Astrocyte (in vitro differentiated cells and primary cell): ENCODE measurements around the gene AARSD1. TPM values are rescaled to one million over a fixed set of nuclear protein-coding genes. Genes with fewer than 3 reads are reported as not detected.
"Not testable (repeated sequence)": the region's sequence is repeated elsewhere in the genome, so short reads cannot be mapped to it uniquely, and the experiment has no call there.

ENCODE experiments used
- DNase-seq: peaks from one replicate; pipeline ENCODE4 v3.0.0-alpha.2; 2010; ENCODE audit warnings: low read depth
- FAIRE-seq: peaks from 2 replicates; lab custom pipeline; 2011; peaks lifted over from hg19 to GRCh38; lab: Jason Lieb, UNC
- H2AFZ ChIP-seq: 2 replicates; pipeline ENCODE4 v1.6.0; 2012; ENCODE audit warnings: low read depth, low read length, inconsistent platforms
- H3K27ac ChIP-seq: 2 replicates; pipeline ENCODE4 v1.5.1; 2011; ENCODE audit warnings: low read depth, low read length, inconsistent platforms
- H3K27me3 ChIP-seq: 2 replicates; pipeline ENCODE4 v1.6.0; 2011; ENCODE audit warnings: low read length, inconsistent platforms; ENCODE audit not compliant: insufficient read depth
- H3K36me3 ChIP-seq: 2 replicates; pipeline ENCODE4 v1.5.1; 2011; ENCODE audit warnings: low read length, inconsistent platforms; ENCODE audit not compliant: insufficient read depth
- H3K4me1 ChIP-seq: 2 replicates; pipeline ENCODE4 v1.5.1; 2011; ENCODE audit warnings: low read length, inconsistent platforms; ENCODE audit not compliant: insufficient read depth
- H3K4me2 ChIP-seq: 2 replicates; pipeline ENCODE4 v1.6.0; 2012; ENCODE audit warnings: low read length, inconsistent platforms
- H3K4me3 ChIP-seq: 2 replicates; pipeline ENCODE4 v1.5.1; 2011; ENCODE audit warnings: low read depth, mild to moderate bottlenecking, low read length, inconsistent platforms; ENCODE audit not compliant: insufficient read depth
- H3K79me2 ChIP-seq: 2 replicates; pipeline ENCODE4 v1.6.0; 2012; ENCODE audit warnings: mild to moderate bottlenecking, low read length, inconsistent platforms; ENCODE audit not compliant: insufficient read depth
- H3K9ac ChIP-seq: 2 replicates; pipeline ENCODE4 v1.6.0; 2012; ENCODE audit warnings: mild to moderate bottlenecking, low read length, inconsistent platforms
- H3K9me3 ChIP-seq: 2 replicates; pipeline ENCODE4 v1.5.1; 2012; ENCODE audit warnings: low read depth, mild to moderate bottlenecking, low read length, inconsistent platforms; ENCODE audit not compliant: insufficient read depth
- H4K20me1 ChIP-seq: 2 replicates; pipeline ENCODE4 v1.6.0; 2012; ENCODE audit warnings: low read length, inconsistent platforms; ENCODE audit not compliant: insufficient read depth
- H3K27ac Mint-ChIP-seq: one replicate; pipeline ENCODE4 v1.8.0; 2021; ENCODE audit warnings: mild to moderate bottlenecking, mixed read lengths; ENCODE audit not compliant: unreplicated experiment
- H3K27me3 Mint-ChIP-seq: one replicate; pipeline ENCODE4 v1.8.0; 2021; ENCODE audit warnings: low read depth, mixed read lengths; ENCODE audit not compliant: unreplicated experiment
- H3K36me3 Mint-ChIP-seq: one replicate; pipeline ENCODE4 v1.8.0; 2021; ENCODE audit warnings: low read depth, mixed read lengths; ENCODE audit not compliant: unreplicated experiment
- H3K4me1 Mint-ChIP-seq: one replicate; pipeline ENCODE4 v1.8.0; 2021; ENCODE audit warnings: low read depth, mixed read lengths; ENCODE audit not compliant: unreplicated experiment
- H3K4me3 Mint-ChIP-seq: one replicate; pipeline ENCODE4 v1.8.0; 2021; ENCODE audit warnings: mild to moderate bottlenecking, moderate library complexity, mixed read lengths; ENCODE audit not compliant: unreplicated experiment
- H3K9me3 Mint-ChIP-seq: one replicate; pipeline ENCODE4 v1.8.0; 2021; ENCODE audit warnings: mild to moderate bottlenecking, mixed read lengths; ENCODE audit not compliant: unreplicated experiment
- EZH2 ChIP-seq: IDR thresholded peaks from 2 replicates; pipeline ENCODE4 v1.6.1; 2012; ENCODE audit warnings: mild to moderate bottlenecking, low read length, inconsistent platforms; ENCODE audit not compliant: insufficient read depth
- total RNA-seq: library from RNA; stranded (reverse); gene quantifications from 2 replicates; pipeline ENCODE4 v1.2.1, GENCODE V29; 2021
- TF ChIP-seq, protein P1 (sequence below): IDR thresholded peaks from 2 replicates; pipeline ENCODE4 v1.5.1; 2011; ENCODE audit warnings: low read depth, mild to moderate bottlenecking, inconsistent platforms, low read length, moderate library complexity; ENCODE audit not compliant: insufficient read depth

AARSD1 gene
- total RNA-seq, 1 donor from 2014 or later, result 42.8 TPM

DNA sequence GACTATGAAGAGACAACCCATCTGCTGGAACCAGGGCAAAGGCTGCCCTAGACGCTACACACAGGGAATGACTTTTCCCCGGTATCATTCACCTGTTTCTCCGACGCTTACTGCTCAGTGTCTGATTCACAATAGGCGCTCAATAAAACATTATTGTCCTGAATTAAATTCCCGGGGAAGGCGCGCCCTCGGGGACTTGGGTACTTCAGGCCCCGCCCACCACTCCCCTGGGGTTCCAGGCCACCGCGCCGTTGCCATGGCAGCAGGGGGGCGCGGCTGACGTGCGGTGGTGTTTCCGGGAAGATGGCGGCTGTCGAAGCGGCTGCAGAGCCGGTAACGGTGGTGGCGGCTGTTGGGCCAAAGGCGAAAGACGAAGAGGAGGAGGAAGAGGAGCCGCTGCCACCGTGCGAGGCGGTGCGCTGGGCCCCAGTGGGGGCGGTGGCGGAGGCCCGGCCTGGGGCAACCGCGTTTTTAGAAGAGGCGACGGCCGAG, 16.1 kb upstream of the AARSD1 start, which contains the start of gene RUNDC1:
Gene RUNDC1 (plus strand): TSS at position 292 of the 492 bp plus-strand sequence. CDS start 12 bp downstream, at position 304.
- Histone ChIP-seq H2AFZ (peak within 1 kb of the TSS; percentile 85), H3K9me3 (no peaks in the 10 kb centered on the region), H3K36me3 (no peaks in the 10 kb centered on the region), H4K20me1 (peaks cover 21% of the 10 kb centered on the region), H3K9ac (peak within 1 kb of the TSS; percentile 83), H3K79me2 (peaks cover 24% of the 10 kb centered on the region), H3K4me1 (peaks cover 17% of the 10 kb centered on the region), H3K27ac (peak within 1 kb of the TSS; percentile 43), H3K4me2 (peak within 1 kb of the TSS; percentile 91), H3K27me3 (no peaks in the 10 kb centered on the region), H3K4me3 (peak within 1 kb of the TSS; percentile 77)
- TF ChIP-seq, protein P1, sequence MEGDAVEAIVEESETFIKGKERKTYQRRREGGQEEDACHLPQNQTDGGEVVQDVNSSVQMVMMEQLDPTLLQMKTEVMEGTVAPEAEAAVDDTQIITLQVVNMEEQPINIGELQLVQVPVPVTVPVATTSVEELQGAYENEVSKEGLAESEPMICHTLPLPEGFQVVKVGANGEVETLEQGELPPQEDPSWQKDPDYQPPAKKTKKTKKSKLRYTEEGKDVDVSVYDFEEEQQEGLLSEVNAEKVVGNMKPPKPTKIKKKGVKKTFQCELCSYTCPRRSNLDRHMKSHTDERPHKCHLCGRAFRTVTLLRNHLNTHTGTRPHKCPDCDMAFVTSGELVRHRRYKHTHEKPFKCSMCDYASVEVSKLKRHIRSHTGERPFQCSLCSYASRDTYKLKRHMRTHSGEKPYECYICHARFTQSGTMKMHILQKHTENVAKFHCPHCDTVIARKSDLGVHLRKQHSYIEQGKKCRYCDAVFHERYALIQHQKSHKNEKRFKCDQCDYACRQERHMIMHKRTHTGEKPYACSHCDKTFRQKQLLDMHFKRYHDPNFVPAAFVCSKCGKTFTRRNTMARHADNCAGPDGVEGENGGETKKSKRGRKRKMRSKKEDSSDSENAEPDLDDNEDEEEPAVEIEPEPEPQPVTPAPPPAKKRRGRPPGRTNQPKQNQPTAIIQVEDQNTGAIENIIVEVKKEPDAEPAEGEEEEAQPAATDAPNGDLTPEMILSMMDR, result no peak
- TF ChIP-seq EZH2, result no peak
- H3K9me3 Mint-ChIP-seq, result no peaks in the 10 kb centered on the region
- peak within 1 kb of the TSS; percentile 100 for H3K4me3 Mint-ChIP-seq
- DNase-seq (peak; percentile 55), FAIRE-seq (no peak)
- H3K36me3 Mint-ChIP-seq, result peaks cover 2% of the 10 kb centered on the region
- H3K4me1 Mint-ChIP-seq, result peaks cover 11% of the 10 kb centered on the region
- H3K27ac Mint-ChIP-seq, result peak within 1 kb of the TSS; percentile 98
- H3K27me3 Mint-ChIP-seq, result no peaks in the 10 kb centered on the region

DNA sequence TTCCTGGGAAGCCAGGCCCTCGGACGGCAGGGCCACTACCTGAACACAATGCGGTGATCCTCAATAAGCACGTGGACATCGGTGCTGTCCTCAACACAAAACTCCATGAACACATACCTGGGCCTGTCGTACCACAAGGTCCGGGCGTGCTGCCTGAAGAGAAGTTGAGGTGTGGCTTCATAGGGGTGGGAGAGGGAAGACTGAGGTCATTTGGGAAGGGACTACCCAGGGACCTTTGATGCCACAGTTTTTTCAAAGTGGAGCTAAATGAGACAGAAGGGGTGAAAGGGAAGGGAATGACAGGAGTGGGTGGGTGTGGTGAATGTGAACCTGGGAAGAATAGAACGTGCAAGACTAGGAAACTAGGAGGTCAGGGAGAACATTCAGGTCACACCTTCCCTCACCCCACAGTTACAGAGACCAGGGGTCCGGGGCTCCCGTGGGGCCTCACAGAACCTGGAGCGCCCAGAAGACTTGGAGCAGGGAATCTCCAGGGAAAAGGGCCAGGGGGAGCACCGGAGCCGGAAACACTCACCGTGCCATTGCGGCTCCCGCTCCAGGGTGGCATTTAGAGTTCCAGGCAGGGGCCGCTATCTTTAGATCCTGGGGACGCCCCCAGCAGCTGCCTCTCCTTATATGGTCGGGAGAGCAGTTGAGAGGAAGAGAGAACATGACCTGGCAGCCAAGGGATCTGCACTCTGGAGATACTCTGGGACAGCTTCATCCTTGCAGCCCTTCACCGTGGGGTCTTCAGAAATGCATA, 15.4 kb upstream of the AARSD1 start, which contains the start of gene PTGES3L:
Gene PTGES3L (minus strand): TSS at position 570 of the 763 bp plus-strand sequence. CDS start 27 bp downstream, at position 543.
- Histone ChIP-seq H2AFZ (peak within 1 kb of the TSS; percentile 85), H3K27me3 (no peaks in the 10 kb centered on the region), H3K4me1 (peaks cover 17% of the 10 kb centered on the region), H3K9ac (peak within 1 kb of the TSS; percentile 83), H3K4me2 (peak within 1 kb of the TSS; percentile 91), H3K4me3 (peak within 1 kb of the TSS; percentile 77), H3K36me3 (no peaks in the 10 kb centered on the region), H4K20me1 (peaks cover 21% of the 10 kb centered on the region), H3K9me3 (no peaks in the 10 kb centered on the region), H3K27ac (peak within 1 kb of the TSS; percentile 43), H3K79me2 (peaks cover 20% of the 10 kb centered on the region)
- peaks cover 5% of the 10 kb centered on the region for H3K36me3 Mint-ChIP-seq
- no peak for TF ChIP-seq EZH2
- TF ChIP-seq, protein P1, result no peak
- H3K4me1 Mint-ChIP-seq, result peaks cover 11% of the 10 kb centered on the region
- peak; percentile 36 for DNase-seq
- H3K9me3 Mint-ChIP-seq, result no peaks in the 10 kb centered on the region
- H3K27me3 Mint-ChIP-seq, result no peaks in the 10 kb centered on the region
- no peak for FAIRE-seq
- H3K27ac Mint-ChIP-seq, result peak within 1 kb of the TSS; percentile 98
- peak within 1 kb of the TSS; percentile 100 for H3K4me3 Mint-ChIP-seq

DNA sequence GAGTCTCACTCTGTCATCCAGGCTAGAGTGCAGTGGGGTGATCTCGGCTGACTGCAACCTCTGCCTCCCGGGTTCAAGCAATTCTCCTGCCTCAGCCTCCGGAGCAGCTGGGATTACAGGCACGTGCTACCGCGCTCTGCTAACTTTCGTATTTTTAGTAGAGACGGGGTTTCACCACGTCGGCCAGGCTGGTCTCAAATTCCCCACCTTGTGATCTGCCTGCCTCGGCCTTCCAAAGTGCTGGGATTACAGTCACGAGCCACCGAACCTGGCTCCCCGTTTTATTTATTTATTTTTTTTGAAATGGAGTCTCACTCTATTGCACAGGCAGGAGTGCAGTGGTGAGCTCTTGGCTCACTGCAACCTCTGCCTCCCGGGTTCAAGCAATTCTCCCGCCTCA, 11.4 kb upstream of the AARSD1 start:
- not testable (repeated sequence) for H3K27me3 ChIP-seq, H3K27ac Mint-ChIP-seq, H3K36me3 Mint-ChIP-seq, H3K9ac ChIP-seq, H3K9me3 Mint-ChIP-seq, H3K36me3 ChIP-seq, H2AFZ ChIP-seq, H3K4me2 ChIP-seq, H4K20me1 ChIP-seq, H3K27me3 Mint-ChIP-seq, H3K9me3 ChIP-seq, FAIRE-seq, DNase-seq, H3K4me3 Mint-ChIP-seq, H3K4me3 ChIP-seq, H3K79me2 ChIP-seq, H3K4me1 Mint-ChIP-seq, H3K27ac ChIP-seq
- peaks cover 11% of the 10 kb centered on the region for H3K4me1 ChIP-seq
